Activated T-cell treated with anti-CD3 and anti-CD28 coated beads for 48 hours (primary cell): ENCODE measurements around the gene DEFB125.
"Not testable (repeated sequence)": the region's sequence is repeated elsewhere in the genome, so short reads cannot be mapped to it uniquely, and the experiment has no call there.

ENCODE experiments used
- DNase-seq: peaks from one replicate; pipeline ENCODE4 v3.0.0-alpha.2; 2020; ENCODE audit warnings: low read depth

DEFB125 gene, protein sequence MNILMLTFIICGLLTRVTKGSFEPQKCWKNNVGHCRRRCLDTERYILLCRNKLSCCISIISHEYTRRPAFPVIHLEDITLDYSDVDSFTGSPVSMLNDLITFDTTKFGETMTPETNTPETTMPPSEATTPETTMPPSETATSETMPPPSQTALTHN

DNA sequence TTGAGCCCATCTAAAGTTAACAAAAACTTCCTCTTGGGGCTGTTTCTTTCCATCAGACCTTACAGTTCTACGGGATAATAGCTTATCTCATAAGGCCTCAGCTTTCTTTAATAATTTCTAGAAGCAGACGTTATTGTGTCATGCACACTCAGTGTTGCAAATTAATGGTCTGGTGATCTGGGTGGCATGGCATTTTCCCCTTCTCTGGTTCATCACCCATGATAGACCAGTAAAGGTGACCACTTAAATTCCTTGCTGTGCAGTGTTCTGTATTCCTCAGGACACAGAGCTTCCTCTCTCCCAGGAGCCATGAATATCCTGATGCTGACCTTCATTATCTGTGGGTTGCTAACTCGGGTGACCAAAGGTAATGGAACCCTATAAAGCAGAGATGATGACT is at the start of gene DEFB125:
DEFB125 (plus strand) TSS at position 272 of the 400 bp plus-strand sequence; CDS start at position 310, 38 bp downstream.
- DNase-seq: no peak

DNA sequence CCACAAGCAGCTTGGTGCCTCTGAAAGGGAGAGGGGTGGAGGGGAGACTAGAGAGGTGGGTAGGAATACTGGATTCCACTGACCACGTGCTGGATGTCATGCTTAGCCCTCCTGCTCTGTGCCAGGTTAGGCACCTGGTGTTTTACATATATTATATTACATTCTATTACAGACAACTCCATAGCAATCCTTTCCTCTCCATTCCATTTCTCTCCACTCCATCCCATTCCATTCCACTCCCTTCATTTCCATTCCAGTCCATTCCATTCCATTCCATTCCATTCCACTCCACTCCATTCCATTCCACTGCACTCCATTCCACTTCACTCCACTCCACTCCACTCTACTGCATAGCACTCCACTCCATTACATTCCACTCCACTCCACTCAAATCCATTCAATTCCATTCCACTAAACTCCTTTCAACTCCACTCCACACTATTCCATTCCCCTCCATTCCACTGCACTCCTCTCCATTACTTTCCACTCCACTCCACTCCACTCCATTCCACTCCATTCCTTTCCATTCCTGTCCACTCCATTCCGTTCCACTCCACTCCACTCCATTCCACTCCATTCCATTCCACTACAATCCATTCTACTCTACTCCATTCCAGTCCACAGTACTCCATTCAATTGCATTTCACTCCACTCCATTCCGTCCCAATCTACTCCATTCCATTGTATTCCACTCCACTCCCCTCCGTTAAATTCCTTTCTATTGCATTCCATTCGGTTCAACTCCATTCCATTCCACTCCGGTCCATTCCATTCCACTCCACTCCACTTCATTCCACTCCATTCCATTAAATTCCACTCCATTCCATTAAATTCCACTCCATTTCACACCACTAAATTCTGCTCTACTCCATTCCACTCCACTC is 27.2 kb upstream of the DEFB125 start:
- no peak for DNase-seq

DNA sequence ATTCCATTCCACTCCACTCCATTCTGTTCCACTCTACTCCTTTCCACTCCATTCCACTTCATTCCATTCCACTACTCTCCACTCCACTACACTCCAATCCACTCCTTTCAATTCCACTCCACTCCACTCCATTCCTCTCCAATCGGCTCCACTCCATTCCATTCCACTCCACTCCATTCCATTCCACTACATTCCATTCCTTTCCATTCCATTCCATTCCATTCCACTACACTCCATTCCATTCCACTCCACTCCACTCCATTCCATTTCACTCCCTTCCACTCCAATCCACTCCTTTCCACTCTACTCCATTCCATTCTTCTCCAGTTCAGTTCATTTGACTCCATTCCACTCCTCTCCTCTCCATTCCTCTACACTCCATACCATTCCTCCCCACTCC is 26.2 kb upstream of the DEFB125 start:
- DNase-seq: no peak

DNA sequence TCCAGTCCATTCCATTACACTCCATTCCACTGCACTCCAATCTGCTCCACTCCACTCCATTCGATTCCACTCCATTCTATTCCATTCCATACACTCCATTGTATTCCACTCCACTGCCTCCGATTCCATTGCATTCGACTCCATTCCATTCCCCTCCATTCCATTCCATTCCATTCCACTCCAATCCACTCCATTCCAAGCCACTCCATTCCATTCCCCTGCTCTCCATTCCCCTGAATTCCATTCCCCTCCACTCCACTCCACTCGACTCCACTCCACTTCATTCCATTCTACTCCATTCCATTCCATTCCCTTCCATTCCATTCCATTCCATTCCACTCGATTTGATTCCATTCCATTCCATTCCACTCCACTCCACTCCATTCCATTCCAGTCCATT is 25.7 kb upstream of the DEFB125 start:
- no peak for DNase-seq

DNA sequence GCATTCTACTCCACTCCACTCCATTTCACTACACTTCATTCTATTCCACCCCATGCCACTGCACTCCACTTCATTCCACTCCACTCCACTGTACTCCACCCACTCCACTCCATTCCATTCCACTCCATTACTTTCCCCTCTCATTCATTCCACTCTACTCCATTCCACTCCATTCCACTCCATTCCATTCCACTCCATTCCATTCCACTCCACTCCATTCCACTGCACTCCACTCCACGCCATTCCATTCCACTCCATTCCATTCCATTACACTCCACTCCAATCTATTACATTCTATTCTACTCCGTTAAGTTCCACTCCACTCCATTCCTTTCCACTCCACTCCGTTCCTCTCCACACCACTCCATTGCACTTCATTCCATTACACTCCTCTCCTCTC is 25.0 kb upstream of the DEFB125 start:
- DNase-seq: no peak

DNA sequence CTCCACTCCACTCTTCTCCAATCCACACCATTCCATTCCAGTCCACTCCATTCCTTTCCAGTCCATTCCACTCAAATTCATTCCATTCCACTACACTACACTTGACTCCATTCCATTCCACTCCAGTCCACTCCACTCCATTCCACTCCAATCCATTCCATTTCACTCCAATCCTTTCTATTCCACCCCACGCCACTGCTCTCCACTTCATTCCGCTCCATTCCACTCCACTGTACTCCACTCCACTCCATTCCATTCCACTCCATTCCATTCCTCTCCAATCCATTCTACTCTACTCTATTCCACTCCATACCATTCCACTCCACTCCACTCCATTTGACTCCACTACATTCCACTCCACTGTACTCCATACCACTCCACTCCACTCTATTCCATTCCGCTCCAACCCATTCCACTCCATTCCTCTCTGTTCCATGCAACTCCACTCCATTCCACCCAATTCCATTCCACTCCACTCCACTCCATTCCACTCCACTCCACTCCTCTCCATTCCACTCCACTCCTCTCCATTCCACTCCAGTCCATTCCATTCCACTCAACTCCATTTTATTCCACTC is 23.4 kb upstream of the DEFB125 start:
- DNase-seq: no peak

DNA sequence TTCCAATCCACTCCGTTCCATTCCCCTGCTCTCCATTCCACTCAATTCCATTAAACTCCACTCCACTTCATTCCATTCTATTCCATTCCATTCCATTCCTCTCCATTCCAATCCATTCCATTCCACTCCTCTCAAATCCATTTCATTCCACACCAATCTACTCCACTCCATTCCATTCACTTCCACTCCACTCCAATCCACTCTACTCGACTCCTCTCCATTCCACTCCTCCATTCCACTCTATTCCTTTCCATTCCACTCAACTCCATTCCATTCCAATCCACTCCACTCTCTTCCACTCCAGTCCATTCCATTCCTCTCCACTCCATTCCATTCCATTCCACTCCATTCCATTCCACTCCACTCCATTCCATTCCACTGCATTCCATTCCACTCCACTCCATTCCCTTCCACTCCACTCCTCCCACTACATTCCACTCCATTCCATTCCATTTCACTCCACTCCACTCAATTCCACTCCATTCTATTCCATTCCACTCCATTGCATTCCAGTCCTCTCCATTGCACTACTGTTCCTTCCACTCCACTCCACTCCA is 22.6 kb upstream of the DEFB125 start:
- no peak for DNase-seq

DNA sequence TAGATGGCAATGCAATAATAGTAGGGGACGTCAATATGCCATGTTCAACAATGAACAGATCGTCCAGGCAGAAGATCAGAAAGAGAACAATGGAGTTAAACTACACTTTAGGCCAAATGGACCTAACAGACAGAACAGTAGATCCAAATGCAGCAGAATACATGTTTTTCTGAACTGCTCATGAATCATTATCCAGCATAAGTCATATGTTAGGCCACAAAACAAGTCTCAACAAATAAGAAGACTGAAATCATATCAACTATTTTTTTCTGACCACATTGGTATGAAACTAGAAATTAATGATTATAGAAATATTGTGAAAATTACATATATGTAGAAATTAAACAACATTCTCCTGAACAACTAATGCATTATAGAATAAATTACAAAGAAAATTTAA is 10.2 kb upstream of the DEFB125 start:
- no peak for DNase-seq

DNA sequence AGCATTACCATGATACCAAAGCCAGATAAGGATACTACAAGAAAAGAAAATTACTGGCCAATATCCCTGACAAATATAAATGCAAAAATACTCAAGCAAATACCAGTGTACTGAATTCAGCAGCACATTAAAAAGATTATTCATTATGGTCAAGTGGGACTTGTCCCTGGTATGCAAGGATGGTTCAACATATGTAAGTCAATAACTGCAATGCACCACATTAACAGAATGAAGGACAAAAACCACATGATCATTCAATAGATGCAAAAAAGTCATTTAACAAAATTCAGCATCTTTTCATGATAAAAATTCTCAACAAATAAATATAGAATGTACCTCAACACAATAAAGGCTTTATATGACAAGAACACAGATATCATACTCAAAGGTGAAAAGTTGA is 9.1 kb upstream of the DEFB125 start:
- DNase-seq: no peak

DNA sequence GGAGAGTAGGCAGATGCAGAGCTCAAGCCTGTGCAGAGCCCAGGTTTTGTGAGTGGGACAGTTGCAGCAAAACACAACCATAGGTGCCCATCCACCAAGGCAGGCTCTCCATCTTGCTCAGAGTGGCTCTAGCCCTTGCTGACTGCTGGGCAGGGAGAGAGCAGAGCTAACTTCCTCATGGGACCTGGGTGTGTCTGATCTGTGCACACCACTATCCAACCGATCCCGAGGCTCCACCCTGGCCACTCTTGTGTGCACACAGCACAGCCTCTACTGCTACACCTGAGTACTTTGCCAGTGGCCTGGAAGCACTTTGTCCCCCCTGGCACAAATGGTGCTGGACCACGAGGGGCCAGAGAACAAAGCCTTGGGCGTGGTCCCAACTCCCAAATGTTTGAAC is 7.9 kb upstream of the DEFB125 start:
- no peak for DNase-seq

DNA sequence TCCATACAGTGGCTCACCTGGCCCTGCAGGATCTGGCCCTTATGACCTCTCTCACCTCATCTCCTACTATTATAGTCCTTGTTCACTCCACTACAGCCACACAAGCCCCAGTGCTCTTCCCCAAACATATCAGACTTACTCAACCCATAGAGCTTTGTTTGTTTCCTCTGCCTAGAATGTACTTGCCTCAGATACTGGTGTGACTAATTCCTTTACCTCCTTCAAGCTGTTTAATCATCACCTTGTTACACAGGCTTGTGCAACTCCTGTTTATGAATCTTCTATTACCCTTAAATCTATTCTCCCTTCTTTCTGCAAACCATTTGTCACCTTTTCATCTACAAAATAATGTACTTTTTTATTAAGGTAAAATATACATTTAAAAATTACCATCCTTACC is 3.2 kb downstream of the DEFB125 start:
- no peak for DNase-seq

DNA sequence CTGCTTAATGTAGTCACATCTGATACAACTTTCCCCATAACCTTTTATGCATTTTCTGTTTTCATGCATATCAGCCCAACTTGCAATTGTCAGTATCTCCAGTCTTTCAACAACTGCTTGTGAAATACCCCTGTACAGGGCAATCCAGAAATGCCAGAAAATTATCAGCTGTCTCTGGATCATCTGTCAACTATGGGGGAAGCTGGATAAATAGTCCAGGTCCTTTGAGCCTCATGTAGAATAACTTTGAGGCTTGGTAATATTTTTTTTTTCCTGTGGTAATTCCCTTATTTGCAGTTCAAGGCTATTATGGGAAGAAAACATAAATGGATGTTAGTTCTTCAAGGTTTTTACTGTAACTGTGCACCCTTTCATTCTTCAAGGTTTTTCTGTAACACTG is 6.2 kb downstream of the DEFB125 start:
- DNase-seq: no peak

DNA sequence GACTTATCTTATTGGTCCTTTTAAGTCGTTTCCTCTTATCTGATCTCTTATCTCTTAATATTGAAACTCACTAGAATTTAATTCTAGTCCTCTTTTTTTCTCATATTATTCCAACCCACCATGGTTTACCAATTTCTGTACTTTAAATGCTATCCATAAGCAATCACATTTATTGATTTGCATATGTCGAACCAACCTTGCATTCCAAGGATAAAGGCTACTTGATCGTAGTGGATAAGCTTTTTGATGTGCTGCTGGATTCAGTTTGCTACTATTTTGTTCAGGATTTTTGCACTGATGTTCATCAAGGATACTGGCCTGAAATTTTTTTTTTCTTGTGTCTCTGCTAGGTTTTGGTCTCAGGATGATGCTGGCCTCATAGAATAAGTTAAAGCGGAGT is 7.7 kb downstream of the DEFB125 start:
- DNase-seq: no peak

DNA sequence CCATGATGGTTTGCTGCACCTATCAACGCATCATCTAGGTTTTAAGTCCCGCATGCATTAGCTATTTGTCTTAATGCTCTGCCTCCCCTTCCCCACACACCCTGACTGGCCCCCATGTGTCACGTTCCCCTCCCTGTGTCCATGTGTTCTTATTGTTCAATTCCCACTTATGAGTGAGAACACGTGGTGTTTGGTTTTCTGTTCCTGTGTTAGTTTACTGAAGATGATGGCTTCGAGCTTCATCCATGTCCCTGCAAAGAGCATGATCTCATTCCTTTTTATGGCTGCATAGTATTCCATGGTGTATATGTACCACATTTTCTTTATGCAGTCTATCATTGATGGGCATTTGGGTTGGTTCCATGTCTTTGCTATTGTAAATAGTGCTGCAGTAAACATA is 10.2 kb downstream of the DEFB125 start:
- DNase-seq: not testable (repeated sequence)

DNA sequence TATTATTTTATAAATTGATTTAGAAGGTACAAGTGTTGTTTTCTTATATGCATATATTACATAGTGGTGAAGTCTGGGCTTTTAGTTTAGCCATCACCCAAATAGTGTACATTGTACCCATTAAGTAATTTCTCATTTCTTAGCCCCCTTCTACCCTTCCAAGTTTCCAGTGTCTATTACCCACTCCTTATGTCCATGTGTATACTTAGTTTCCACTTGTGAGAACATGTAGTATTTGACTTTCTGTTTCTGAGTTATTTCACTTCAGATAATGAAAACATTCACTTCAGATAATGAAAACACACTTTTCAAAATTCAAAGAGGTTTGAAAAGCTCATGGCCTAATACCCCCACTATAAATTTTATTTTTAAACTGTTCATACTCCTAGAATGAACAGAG is 14.5 kb downstream of the DEFB125 start:
- DNase-seq: no peak

DNA sequence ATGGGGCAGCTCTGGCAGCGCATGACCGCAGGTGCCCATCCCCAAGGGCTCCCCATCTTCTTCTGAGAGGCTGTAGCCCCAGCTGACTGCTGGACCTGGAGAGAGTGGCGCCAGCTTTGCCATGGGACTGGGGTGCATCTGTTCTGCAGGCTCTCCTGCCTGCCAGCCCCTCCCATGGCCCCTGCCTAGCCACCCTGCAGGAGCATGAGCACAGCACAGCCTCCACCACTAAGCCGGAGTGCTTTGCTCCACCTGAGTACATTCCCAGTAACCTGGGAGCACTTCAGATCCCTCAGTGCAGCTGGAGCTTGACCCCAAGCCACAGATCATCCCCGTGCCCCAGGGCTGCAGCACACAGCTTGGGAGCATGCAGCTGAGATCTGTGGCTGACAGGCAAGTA is 16.0 kb downstream of the DEFB125 start:
- DNase-seq: no peak

DNA sequence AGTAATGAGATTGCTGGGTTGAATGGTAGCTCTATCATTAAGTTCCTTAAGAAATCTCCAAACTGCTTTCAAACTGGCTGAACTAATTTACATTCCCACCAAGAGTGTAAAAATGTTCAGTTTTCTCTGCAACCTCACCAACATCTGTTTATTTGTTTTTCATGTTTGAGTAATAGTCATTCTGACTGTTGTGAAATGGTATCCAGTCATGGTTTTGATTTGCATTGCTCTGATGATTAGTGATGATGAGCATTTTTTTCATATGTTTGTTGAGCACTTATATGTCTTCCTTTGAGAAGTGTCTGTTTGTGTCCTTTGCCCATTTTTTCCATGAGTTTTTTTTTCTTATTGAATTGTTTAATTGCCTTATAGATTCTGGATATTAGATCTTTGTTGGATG is 24.9 kb downstream of the DEFB125 start:
- DNase-seq: no peak

DNA sequence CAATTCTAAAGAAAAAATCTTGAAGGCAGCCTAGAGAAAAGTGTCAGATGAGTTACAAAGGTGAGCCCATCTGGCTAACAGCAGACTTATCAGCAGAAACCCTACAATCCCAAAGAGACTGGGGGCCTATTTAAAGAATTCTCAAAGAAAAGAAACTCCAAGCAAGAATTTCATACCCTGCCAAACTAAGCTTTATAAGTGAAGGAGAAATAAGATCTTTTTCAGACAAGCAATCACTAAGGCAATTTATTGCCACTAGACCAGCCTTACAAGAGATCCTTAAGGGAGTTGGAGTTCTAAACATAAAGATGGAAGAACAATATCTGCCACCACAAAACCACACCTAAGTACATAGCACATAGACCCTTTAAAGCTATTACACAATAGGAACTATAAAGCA is 30.0 kb downstream of the DEFB125 start:
- no peak for DNase-seq

DNA sequence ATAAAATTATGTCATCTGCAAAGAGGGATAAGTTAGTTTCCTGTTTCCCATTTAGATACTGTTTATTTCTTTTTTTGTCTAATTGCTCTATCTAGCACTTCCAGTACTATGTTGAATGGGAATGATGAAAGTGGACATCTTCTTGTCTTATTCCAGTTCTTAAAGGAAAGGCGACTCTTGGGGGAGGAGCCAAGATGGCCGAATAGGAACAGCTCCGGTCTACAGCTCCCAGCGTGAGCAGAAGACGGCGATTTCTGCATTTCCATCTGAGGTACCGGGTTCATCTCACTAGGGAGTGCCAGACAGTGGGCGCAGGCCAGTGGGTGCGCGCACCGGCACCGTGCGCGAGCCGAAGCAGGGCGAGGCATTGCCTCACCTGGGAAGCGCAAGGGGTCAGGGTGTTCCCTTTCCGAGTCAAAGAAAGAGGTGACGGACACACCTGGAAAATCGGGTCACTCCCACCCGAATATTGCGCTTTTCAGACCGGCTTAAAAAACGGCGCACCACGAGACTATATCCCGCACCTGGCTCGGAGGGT is 42.4 kb downstream of the DEFB125 start:
- DNase-seq: not testable (repeated sequence)

DNA sequence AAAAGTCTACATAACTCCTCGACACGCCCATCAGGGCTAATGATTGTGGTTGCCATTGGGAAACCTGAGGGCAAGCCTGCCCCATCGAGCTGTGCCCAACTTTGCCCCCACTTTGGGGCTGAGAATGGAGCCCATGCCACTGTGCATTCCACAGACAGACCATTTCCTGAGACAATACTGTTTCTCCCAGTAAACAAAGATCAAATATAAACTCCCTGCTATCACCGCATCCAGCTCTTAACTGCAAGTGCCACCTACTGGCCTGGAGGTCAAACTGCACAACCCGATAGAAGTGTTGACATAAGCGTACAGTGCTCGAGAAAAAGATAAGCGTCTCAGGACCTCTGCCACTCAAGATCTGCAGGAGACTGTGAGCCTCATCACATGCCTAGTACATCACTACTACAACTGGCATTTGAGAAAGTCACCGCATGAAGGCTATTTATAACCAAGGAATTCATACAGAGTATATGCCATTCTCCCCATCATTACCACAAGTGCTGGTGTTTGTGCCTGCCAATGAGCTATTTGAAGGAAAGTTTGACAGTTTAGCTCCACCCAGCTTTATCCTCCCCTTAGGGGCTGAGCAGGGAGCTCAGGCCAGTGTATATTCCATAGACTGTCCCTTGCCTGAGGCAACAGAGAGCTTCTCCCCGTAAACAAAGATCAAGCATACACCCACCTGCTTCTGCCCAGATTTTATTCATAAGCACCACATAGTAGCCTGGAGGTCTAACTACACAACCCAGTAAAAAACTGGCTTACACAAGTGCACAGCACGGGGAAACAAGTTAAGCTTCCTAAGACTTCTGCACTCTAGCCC is 50.4 kb downstream of the DEFB125 start:
- DNase-seq: peak; percentile 1

DNA sequence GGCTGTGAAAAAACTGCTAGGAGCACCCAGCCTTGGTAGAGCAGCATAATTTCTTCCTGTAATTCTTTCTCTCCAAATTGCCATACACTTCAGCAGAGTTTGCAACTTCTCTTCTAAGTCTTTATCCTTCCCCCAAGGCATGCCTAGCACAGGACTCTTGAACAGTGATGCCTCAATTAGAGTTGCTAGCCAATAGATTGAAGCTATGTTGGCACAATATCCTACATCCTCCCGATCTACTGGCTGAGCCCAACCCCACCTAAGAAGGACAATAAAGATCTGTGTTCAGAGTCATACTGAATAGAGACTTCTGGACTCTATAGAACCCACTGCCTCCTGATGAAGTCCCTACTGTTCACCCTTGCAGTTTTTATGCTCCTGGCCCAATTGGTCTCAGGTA is 54.8 kb downstream of the DEFB125 start, which contains the start of gene DEFB126:
DEFB126 (plus strand) TSS at position 301 of the 400 bp plus-strand sequence; CDS start at position 340, 39 bp downstream.
- no peak for DNase-seq

DNA sequence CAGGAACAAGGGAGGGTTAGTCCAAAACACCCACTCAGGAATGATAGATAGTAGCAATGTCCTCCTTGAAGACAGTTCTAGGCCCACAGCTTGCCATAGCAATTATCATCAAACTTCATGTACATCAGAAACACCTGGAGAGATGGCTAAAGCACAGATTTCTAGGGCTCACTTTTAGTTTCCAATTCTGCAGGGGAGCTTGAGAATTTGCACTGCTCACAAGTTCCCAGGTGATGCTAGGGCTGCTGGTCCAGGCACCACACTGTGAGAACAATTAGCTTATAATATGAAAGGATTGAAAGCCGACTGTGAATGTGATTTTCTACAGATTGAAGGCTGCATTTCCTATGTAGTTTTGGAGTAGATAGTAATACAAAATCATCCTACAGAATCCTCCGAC is 58.4 kb downstream of the DEFB125 start:
- DNase-seq: no peak
